WTC11 (cell line): ENCODE measurements around the gene FHIT.

Source experiments
- FOXJ3 ChIP-seq: sonication (generic); formaldehyde crosslinking; IDR thresholded peaks from 2 replicates; pipeline ENCODE4 v1.9.0; 2021; ENCODE audit warnings: missing genetic modification reagents, mild to moderate bottlenecking, borderline replicate concordance
- NR2C2 ChIP-seq: sonication (generic); formaldehyde crosslinking; IDR thresholded peaks from 2 replicates; pipeline ENCODE4 v1.8.0; 2022; ENCODE audit warnings: mild to moderate bottlenecking, missing genetic modification reagents
- SP1 ChIP-seq: sonication (generic); formaldehyde crosslinking; conservative IDR thresholded peaks from 2 replicates; pipeline ENCODE4 v1.8.1; 2022; ENCODE audit warnings: missing genetic modification reagents
- ZNF219 ChIP-seq: sonication (generic); formaldehyde crosslinking; IDR thresholded peaks from 2 replicates; pipeline ENCODE4 v1.8.0; 2023; ENCODE audit warnings: missing genetic modification reagents, mild to moderate bottlenecking, borderline replicate concordance
- TF ChIP-seq, protein P1 (sequence below): fragments of 200-600 bp; IDR thresholded peaks from 2 replicates; pipeline ENCODE4 v1.8.0; 2022; ENCODE audit warnings: antibody characterized with exemption
- TF ChIP-seq, protein P2 (sequence below): sonication (generic); formaldehyde crosslinking; IDR thresholded peaks from 2 replicates; pipeline ENCODE4 v1.8.1; 2023; ENCODE audit warnings: mild to moderate bottlenecking, missing genetic modification reagents, borderline replicate concordance
- TF ChIP-seq, protein P3 (sequence below): sonication (generic); formaldehyde crosslinking; conservative IDR thresholded peaks from 2 replicates; pipeline ENCODE4 v1.8.1; 2022; ENCODE audit warnings: mild to moderate bottlenecking, missing genetic modification reagents

GRCh38 chr3:60048447-60048848 lies 1202.8 kb downstream of the FHIT start:
- no peak for TF ChIP-seq SP1 (CRISPR knock-in tag)
- TF ChIP-seq, protein P1, sequence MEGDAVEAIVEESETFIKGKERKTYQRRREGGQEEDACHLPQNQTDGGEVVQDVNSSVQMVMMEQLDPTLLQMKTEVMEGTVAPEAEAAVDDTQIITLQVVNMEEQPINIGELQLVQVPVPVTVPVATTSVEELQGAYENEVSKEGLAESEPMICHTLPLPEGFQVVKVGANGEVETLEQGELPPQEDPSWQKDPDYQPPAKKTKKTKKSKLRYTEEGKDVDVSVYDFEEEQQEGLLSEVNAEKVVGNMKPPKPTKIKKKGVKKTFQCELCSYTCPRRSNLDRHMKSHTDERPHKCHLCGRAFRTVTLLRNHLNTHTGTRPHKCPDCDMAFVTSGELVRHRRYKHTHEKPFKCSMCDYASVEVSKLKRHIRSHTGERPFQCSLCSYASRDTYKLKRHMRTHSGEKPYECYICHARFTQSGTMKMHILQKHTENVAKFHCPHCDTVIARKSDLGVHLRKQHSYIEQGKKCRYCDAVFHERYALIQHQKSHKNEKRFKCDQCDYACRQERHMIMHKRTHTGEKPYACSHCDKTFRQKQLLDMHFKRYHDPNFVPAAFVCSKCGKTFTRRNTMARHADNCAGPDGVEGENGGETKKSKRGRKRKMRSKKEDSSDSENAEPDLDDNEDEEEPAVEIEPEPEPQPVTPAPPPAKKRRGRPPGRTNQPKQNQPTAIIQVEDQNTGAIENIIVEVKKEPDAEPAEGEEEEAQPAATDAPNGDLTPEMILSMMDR: no peak
- TF ChIP-seq, protein P2, sequence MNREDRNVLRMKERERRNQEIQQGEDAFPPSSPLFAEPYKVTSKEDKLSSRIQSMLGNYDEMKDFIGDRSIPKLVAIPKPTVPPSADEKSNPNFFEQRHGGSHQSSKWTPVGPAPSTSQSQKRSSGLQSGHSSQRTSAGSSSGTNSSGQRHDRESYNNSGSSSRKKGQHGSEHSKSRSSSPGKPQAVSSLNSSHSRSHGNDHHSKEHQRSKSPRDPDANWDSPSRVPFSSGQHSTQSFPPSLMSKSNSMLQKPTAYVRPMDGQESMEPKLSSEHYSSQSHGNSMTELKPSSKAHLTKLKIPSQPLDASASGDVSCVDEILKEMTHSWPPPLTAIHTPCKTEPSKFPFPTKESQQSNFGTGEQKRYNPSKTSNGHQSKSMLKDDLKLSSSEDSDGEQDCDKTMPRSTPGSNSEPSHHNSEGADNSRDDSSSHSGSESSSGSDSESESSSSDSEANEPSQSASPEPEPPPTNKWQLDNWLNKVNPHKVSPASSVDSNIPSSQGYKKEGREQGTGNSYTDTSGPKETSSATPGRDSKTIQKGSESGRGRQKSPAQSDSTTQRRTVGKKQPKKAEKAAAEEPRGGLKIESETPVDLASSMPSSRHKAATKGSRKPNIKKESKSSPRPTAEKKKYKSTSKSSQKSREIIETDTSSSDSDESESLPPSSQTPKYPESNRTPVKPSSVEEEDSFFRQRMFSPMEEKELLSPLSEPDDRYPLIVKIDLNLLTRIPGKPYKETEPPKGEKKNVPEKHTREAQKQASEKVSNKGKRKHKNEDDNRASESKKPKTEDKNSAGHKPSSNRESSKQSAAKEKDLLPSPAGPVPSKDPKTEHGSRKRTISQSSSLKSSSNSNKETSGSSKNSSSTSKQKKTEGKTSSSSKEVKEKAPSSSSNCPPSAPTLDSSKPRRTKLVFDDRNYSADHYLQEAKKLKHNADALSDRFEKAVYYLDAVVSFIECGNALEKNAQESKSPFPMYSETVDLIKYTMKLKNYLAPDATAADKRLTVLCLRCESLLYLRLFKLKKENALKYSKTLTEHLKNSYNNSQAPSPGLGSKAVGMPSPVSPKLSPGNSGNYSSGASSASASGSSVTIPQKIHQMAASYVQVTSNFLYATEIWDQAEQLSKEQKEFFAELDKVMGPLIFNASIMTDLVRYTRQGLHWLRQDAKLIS (CRISPR knock-in tag): no peak
- TF ChIP-seq, protein P3, sequence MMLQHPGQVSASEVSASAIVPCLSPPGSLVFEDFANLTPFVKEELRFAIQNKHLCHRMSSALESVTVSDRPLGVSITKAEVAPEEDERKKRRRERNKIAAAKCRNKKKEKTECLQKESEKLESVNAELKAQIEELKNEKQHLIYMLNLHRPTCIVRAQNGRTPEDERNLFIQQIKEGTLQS (CRISPR knock-in tag): no peak
- no peak for TF ChIP-seq NR2C2 (CRISPR knock-in tag)
- TF ChIP-seq ZNF219: no peak
- no peak for TF ChIP-seq FOXJ3
